GM18858 (cell line): ENCODE results near the gene HDAC4.

Experiments used
- ATAC-seq: cut with Tn5 transposase; IDR thresholded peaks from one replicate; pipeline ENCODE4 v1.9.1; 2021; ENCODE audit not compliant: unreplicated experiment

Gene HDAC4

GRCh38 chr2:239102266-239102665 is 298.6 kb downstream of the HDAC4 start:
- ATAC-seq = no peak

GRCh38 chr2:239101807-239102206 is 299.0 kb downstream of the HDAC4 start:
- ATAC-seq = no peak

GRCh38 chr2:239101071-239101470 is 299.7 kb downstream of the HDAC4 start:
- no peak for ATAC-seq

DNA sequence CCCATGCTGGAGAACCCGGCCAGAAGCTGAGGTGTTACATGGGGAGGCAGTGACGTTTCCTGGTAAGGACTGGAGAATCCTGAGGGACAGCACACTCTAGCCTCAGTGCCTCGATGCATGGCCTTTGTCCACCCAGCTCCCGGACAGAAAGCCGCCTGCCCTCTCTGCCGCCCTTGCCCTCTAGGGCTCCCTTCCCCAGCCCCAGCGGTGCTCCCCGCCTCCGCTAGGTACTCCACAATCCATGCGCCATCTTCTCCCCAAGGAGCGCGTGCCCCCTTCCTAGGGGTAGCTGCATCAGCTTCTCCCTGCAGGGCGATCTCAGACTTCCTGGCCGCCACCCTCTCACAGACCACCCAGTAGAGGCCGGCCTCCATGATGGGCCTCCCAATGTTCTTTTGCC is 301.3 kb downstream of the HDAC4 start:
- no peak for ATAC-seq

DNA sequence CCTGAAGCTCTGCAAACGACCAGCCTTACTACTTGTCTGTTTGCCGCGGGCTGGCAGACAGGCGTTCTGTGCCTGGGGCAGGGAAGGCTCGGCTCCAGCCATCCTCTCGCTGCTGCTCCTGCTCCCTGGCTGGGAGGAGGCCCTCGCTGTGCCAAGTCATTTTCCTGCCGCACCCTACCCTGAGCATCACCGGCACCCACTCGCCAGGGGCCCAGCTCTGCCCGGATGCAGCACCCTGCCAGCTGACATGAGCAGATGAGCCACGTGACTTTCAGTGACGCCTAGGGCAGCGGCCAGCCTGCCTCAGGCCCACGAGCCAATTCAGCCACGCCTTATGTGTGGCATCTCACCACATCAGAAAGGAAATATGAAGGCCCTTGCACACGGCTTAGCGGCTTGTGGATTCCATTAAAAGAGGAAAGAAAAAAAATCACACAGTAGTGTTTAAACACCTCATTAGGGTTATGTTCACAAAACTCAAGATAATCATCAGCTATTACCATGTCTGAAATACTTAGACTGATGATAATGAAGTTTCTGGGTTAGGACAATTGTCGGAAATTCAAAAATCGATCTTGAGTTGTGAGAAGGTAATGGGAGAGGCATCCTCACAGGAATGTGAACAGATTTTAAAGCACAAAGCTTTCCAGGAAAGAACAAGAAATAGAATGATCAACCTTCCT is 302.4 kb downstream of the HDAC4 start:
- ATAC-seq = no peak

DNA sequence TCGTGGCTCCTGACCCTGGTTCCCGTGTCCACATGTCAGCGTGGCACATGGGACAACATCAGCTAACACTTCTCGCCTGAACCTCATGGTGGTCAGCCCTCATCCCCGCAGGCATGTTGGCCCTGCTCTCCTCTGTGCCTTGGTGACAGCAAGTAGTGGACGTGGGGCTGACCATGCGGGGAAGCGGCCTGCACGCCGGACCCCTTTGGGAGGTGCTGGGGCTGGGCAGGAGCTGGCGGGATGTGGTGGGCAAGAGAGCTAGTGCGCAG is 303.5 kb downstream of the HDAC4 start:
- ATAC-seq = no peak

DNA sequence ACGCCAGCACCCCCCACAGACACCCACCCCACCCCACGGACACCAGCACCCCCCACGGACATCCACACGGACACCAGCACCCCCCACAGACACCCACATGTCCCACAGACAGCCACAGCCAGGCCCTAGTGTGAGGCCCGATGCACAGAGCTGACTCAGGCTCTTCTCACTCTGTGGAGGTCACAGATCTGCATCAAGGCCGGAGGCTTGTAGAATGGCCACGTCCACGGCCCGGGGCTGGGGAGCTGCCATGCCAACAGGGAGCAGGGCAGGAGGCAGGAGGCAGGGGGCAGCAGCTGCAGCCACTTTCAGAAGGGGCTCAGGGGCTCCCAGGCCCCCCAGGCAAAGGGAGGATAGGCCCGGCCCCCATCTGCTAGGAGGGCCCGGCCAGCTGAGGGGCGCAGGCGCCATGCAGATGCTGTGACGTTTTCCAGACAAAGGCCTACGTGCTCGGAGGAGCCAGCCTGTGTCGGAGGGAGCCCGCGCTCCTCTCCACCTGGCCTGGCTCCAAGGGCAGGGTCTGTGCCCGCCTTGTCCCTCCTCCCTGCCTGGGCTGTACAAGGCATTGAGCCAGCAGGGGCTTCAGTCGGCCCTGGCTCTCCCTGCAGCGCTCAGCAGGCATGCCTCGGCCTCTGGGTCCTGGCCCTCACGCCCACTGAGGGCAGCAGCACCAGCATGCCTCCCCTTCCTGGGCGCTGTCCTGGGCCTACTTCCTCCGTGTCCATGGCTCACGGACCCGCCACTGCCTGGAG is 304.0 kb downstream of the HDAC4 start:
- ATAC-seq = no peak

DNA sequence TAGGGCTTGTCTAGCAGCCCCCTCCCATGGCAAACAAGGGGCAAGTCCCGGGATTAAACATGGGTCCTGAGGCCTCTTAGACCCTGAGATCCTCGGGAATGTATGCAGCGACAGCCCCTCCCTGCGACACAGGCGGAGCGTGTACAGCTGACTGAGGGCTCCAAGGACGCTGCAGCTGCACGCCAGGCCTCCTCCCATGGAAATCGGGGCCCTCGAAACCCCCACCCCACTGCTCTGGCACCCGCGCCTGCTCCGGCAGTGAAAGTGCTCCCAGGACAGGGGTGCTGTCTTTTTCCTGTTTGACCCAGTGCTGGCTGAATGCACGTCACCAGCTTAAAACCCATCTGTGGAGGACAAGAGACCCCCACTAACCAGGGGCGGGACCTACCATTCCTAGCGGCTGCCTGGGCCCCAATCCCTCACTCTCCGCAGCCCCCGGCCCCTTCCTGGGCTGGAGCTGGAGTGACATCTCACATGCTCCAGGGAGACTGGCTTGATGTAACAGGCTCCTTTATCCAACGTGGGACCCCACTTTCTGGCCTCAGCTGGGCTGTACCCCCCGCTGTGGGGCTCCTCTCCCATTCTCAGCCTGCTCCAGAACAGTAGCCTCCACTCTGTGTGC is 305.2 kb downstream of the HDAC4 start:
- ATAC-seq = no peak

- ATAC-seq = no peak
Observed at GRCh38 chr2:239094867-239095266, 306.0 kb downstream of the HDAC4 start.

- no peak for ATAC-seq
Observed at GRCh38 chr2:239093952-239094351, 306.9 kb downstream of the HDAC4 start.

DNA sequence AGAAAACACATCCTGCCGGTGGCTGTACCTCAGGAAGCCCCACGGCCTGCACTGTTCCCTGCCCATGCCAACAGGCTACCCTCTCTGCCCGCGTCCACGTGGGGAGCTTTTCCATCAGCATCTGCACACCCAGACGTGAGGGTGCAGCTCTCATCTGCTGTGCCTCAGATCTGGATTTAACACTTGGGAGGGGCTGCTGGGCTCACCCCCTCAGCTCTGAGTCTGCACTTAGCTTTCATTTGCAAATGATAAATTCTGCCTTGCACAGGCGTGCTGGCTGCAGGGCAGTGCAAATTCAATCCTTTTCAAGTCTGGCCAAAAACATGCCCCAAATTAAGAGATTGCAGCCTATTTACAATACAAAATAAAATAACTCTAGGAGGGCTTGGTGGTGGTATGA is 307.3 kb downstream of the HDAC4 start:
- no peak for ATAC-seq

GRCh38 chr2:239092571-239093294 is 308.1 kb downstream of the HDAC4 start:
- no peak for ATAC-seq

DNA sequence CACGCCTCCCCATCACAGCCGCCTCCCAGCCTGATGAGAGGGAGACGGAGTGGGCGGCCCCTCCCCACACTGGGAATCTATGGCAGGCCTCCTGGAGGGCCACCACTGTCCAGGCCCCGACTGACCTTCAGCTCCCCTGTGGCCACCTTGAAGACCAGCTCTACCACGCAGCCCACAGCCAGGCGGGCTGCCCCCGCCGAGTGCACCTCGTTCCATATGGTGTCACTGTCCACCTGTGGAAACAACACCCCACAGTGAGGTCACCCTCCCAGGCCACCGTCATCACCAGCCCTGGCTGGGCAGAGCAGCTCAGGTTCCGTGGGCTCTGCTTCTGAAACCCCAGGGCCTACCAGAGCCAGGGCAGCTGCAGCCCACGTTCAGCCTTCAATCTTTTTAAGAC is 310.9 kb downstream of the HDAC4 start:
- ATAC-seq = no peak

- ATAC-seq = no peak
Observed at GRCh38 chr2:239087046-239087710, 313.6 kb downstream of the HDAC4 start.

DNA sequence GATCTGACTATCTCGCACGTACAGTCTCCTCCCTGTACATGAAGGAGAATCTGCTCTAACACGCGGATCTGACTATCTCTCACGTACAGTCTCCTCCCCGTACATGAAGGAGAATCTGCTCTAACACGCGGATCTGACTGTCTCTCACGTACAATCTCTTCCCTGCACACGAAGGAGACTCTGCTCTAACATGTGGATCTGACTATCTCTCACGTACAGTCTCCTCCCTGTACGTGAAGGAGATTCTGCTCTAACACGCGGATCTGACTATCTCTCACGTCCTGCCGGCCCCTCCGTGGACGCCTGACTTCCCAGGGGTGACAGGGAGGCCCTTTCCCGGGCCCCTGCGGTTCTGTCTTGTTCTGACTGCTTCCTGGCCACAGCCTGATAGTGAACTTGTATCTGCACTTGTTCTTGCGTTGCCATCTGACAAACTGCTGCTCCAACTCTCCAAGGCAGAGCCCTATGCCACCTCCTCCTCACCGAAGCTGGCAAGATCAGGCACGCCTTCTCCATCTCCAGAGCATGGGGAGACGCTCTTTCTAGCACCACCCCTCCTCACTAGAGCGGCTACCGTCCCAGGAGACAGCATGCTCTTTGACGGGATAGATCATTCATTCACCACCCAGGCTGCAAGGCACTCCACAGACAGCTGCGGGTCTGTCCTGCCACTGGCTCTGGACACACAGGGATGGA is 314.3 kb downstream of the HDAC4 start:
- ATAC-seq = no peak

GRCh38 chr2:239085201-239085992 is 315.4 kb downstream of the HDAC4 start:
- no peak for ATAC-seq

GRCh38 chr2:239084007-239084406 is 316.8 kb downstream of the HDAC4 start:
- no peak for ATAC-seq

DNA sequence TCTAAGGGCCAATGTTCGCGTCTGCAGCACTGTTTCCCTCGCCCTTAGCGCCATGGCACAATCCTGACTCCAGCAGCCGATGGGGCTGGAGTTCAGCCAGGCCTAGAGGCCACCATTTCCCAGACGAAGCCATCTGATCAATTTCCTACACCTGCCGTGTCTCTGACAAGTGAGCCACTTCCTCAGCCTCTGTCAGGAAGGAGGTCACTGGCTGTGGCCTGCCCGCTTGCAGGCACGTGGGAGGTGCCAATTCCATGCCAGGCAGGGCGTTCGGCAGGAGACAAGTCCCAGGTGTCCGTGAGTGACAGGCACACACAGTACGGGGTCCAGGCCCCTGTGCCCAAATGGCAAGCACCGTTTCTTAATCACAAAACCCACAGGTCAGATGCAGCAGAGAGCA is 318.4 kb downstream of the HDAC4 start:
- no peak for ATAC-seq

- ATAC-seq = no peak
Observed at GRCh38 chr2:239081622-239082021, 319.2 kb downstream of the HDAC4 start.

DNA sequence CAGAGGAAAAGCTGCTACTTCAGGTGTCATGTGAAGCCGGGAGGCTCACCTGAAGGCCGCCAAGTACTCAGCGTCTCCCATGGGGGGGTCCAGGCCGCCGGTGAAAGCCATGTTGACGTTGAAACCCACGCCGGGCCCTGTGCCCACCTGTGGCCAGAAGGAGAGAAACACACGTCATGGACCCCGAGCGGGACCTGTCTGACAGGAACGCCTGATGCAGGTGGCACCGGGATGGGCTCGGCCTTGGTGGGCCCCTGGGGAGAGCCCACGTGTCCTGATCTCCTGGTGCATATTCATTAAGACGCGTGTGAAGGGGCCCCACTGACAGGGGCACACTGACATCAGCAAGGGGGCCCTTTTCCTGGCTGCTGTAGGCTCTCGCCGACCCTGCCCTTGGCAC is 319.8 kb downstream of the HDAC4 start:
- no peak for ATAC-seq
